ENCODE results near the gene RIF1.
"Not testable (repeated sequence)": the region's sequence is repeated elsewhere in the genome, so short reads cannot be mapped to it uniquely, and the experiment has no call there.

Gene RIF1

GRCh38 chr2:151417650-151418049 is 7.9 kb downstream of the RIF1 start:
- no peak for DNase-seq (ENCODE audit: low read depth)

GRCh38 chr2:151421681-151422080 is 12.0 kb downstream of the RIF1 start:
- not testable (repeated sequence) for DNase-seq (ENCODE audit: low read depth)

- no peak for DNase-seq (ENCODE audit: low read depth)
These were observed 13.3 kb downstream of the RIF1 start for GRCh38 chr2:151422917-151423439.

GRCh38 chr2:151423760-151424159 is 14.1 kb downstream of the RIF1 start:
- no peak for DNase-seq (ENCODE audit: low read depth)

GRCh38 chr2:151437630-151438029 is 27.9 kb downstream of the RIF1 start:
- no peak for DNase-seq (ENCODE audit: low read depth)

GRCh38 chr2:151438506-151438905 is 28.8 kb downstream of the RIF1 start:
- no peak for DNase-seq (ENCODE audit: low read depth)

- DNase-seq (ENCODE audit: low read depth) = no peak
These were observed 29.4 kb downstream of the RIF1 start for GRCh38 chr2:151439127-151439526.

- no peak for DNase-seq (ENCODE audit: low read depth)
These were observed 49.7 kb downstream of the RIF1 start for GRCh38 chr2:151459358-151459757.

GRCh38 chr2:151465771-151466170 is 56.1 kb downstream of the RIF1 start:
- DNase-seq (ENCODE audit: low read depth) = no peak

GRCh38 chr2:151470556-151470955 is 60.9 kb downstream of the RIF1 start:
- DNase-seq (ENCODE audit: low read depth) = no peak

- no peak for DNase-seq (ENCODE audit: low read depth)
These were observed 63.3 kb downstream of the RIF1 start for GRCh38 chr2:151472966-151473365.

- no peak for DNase-seq (ENCODE audit: low read depth)
These were observed 65.4 kb downstream of the RIF1 start for GRCh38 chr2:151475071-151475470.

- DNase-seq (ENCODE audit: low read depth) = no peak
These were observed 66.6 kb downstream of the RIF1 start for GRCh38 chr2:151476287-151476686.

- DNase-seq (ENCODE audit: low read depth) = no peak
These were observed 68.3 kb downstream of the RIF1 start for GRCh38 chr2:151478011-151478410.

GRCh38 chr2:151481744-151482143 is 72.0 kb downstream of the RIF1 start:
- DNase-seq (ENCODE audit: low read depth) = no peak

GRCh38 chr2:151482171-151482725 is 72.5 kb downstream of the RIF1 start:
- no peak for DNase-seq (ENCODE audit: low read depth)

- DNase-seq (ENCODE audit: low read depth) = no peak
These were observed 73.8 kb downstream of the RIF1 start for GRCh38 chr2:151483546-151483945.

- no peak for DNase-seq (ENCODE audit: low read depth)
These were observed 74.4 kb downstream of the RIF1 start for GRCh38 chr2:151484100-151484499.

- DNase-seq (ENCODE audit: low read depth) = no peak
These were observed 76.4 kb downstream of the RIF1 start for GRCh38 chr2:151486053-151486452.

- no peak for DNase-seq (ENCODE audit: low read depth)
These were observed 80.6 kb downstream of the RIF1 start for GRCh38 chr2:151490276-151490675.

GRCh38 chr2:151491496-151491895 is 81.8 kb downstream of the RIF1 start:
- DNase-seq (ENCODE audit: low read depth) = no peak

- no peak for DNase-seq (ENCODE audit: low read depth)
These were observed 88.5 kb downstream of the RIF1 start for GRCh38 chr2:151498178-151498577.

GRCh38 chr2:151506170-151506569 is 96.5 kb downstream of the RIF1 start:
- no peak for DNase-seq (ENCODE audit: low read depth)

GRCh38 chr2:151508519-151508918 is 98.8 kb downstream of the RIF1 start:
- no peak for DNase-seq (ENCODE audit: low read depth)

- no peak for DNase-seq (ENCODE audit: low read depth)
These were observed 109.1 kb downstream of the RIF1 start for GRCh38 chr2:151518802-151519201.
